Measurements from ENCODE around the gene ADCY9.

The ADCY9 gene

GRCh38 chr16:3959148-3959547, 157.1 kb downstream of the ADCY9 start:
- no peak overlapping the region for H3K9ac ChIP-seq
- H4K20me1 ChIP-seq (ENCODE audit: insufficient read depth) = no peaks in the 10 kb centered on the region
- no peaks in the 10 kb centered on the region for H3K36me3 ChIP-seq (ENCODE audit: insufficient read depth)
- TF ChIP-seq, protein P1, sequence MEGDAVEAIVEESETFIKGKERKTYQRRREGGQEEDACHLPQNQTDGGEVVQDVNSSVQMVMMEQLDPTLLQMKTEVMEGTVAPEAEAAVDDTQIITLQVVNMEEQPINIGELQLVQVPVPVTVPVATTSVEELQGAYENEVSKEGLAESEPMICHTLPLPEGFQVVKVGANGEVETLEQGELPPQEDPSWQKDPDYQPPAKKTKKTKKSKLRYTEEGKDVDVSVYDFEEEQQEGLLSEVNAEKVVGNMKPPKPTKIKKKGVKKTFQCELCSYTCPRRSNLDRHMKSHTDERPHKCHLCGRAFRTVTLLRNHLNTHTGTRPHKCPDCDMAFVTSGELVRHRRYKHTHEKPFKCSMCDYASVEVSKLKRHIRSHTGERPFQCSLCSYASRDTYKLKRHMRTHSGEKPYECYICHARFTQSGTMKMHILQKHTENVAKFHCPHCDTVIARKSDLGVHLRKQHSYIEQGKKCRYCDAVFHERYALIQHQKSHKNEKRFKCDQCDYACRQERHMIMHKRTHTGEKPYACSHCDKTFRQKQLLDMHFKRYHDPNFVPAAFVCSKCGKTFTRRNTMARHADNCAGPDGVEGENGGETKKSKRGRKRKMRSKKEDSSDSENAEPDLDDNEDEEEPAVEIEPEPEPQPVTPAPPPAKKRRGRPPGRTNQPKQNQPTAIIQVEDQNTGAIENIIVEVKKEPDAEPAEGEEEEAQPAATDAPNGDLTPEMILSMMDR (conservative IDR thresholded peaks at IDR 0.05; ENCODE audit: low read depth, low read length) = no peak
- H3K27ac ChIP-seq = no peak overlapping the region
- H3K4me3 ChIP-seq (IDR thresholded peaks at IDR 0.05; ENCODE audit: insufficient read depth, low read depth, low read length) = no peak overlapping the region
- no peak overlapping the region for H2AFZ ChIP-seq (ENCODE audit: low read depth)
- no peaks in the 10 kb centered on the region for H3K79me2 ChIP-seq (ENCODE audit: insufficient read depth, low read depth)
- no peaks in the 10 kb centered on the region for H3K4me1 ChIP-seq (ENCODE audit: low read depth, poor library complexity, severe bottlenecking)
- H3K27me3 ChIP-seq (ENCODE audit: insufficient read depth, low read depth) = no peaks in the 10 kb centered on the region
- H3K4me2 ChIP-seq = no peak overlapping the region

DNA sequence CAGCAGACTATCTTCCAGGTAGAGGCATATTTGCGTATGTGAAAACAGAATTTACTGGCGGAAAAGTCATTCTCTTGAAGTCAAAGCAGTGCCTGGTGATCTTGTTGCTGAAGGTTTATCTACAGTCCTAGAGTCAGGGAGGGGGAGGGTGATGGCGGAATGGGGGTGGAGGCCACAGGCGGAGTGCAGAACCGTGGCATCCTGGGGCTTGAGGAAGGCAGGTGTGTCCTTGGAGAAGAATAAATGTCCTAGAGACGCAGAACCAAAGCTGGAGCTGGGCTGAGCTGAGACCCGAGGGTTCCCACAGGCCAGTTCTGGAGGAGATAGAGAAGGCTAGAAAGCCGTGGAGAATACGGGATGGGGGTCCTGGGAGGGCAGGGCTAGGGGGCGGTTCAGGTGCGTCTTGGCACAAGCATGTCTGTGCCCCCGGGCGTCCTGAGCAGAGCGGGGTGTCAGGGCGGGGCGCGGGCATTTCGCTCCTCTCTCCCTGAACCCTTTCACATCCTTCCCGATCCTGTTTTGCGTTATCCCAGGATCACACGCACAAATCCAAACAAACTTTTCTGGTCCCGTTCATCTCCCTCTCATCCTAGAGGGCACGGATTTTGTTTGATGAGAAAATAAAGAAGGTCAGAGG, 158.8 kb downstream of the ADCY9 start:
- H4K20me1 ChIP-seq (ENCODE audit: insufficient read depth) = no peaks in the 10 kb centered on the region
- H3K36me3 ChIP-seq (ENCODE audit: insufficient read depth) = no peaks in the 10 kb centered on the region
- no peak overlapping the region for H3K4me3 ChIP-seq (IDR thresholded peaks at IDR 0.05; ENCODE audit: insufficient read depth, low read depth, low read length)
- H3K27ac ChIP-seq = no peak overlapping the region
- H2AFZ ChIP-seq (ENCODE audit: low read depth) = no peak overlapping the region
- H3K4me2 ChIP-seq = no peak overlapping the region
- no peaks in the 10 kb centered on the region for H3K4me1 ChIP-seq (ENCODE audit: low read depth, poor library complexity, severe bottlenecking)
- H3K27me3 ChIP-seq (ENCODE audit: insufficient read depth, low read depth) = no peaks in the 10 kb centered on the region
- H3K79me2 ChIP-seq (ENCODE audit: insufficient read depth, low read depth) = no peaks in the 10 kb centered on the region
- TF ChIP-seq, protein P1 (conservative IDR thresholded peaks at IDR 0.05; ENCODE audit: low read depth, low read length) = no peak
- no peak overlapping the region for H3K9ac ChIP-seq

GRCh38 chr16:3954411-3954921, 161.8 kb downstream of the ADCY9 start:
- H2AFZ ChIP-seq (ENCODE audit: low read depth) = no peak overlapping the region

DNA sequence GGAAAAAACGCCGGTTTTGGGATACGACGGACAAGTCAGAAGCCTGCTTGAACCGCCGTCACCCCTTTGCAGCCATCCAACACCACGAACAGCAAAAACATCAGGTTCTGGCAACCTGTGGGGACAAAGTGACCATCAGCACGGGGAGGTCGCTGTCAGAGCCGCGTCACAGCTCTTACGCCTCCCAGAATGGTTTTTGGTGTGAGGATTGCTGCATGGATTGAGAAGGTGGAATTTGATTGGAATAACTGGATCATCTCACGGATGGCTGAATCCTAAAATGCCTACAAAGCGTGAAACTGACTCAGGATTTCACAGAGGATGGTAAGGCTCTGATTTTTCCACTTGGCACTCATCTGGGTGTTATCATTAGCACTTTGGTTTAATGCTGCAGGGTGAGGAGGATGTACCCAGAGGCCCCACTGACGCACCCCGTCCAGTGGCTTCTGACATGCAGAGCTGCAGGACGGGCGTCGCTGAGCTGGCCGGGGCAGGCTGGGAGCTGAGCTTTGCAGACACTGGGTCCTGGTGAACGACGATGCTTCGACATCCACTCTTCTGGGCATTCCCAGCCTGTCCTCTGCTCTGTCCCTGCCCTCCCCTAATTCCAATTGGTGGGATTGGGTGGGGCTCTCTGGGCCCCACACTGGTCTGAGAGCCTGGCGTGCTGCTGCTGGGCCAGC, 162.4 kb downstream of the ADCY9 start:
- Histone ChIP-seq H3K79me2 (ENCODE audit: insufficient read depth, low read depth) (no peaks in the 10 kb centered on the region), H3K4me1 (ENCODE audit: low read depth, poor library complexity, severe bottlenecking) (no peaks in the 10 kb centered on the region), H3K9ac (no peak overlapping the region), H3K4me3 (IDR thresholded peaks at IDR 0.05; ENCODE audit: insufficient read depth, low read depth, low read length) (no peak overlapping the region), H4K20me1 (ENCODE audit: insufficient read depth) (no peaks in the 10 kb centered on the region), H3K36me3 (ENCODE audit: insufficient read depth) (no peaks in the 10 kb centered on the region), H3K27ac (no peak overlapping the region), H3K27me3 (ENCODE audit: insufficient read depth, low read depth) (no peaks in the 10 kb centered on the region), H2AFZ (ENCODE audit: low read depth) (no peak overlapping the region), H3K4me2 (no peak overlapping the region)
- TF ChIP-seq, protein P1 (conservative IDR thresholded peaks at IDR 0.05; ENCODE audit: low read depth, low read length) = no peak

More at GRCh38 chr16:3954411-3954921, 161.8 kb downstream of the ADCY9 start:
- Histone ChIP-seq H3K79me2 (ENCODE audit: insufficient read depth, low read depth) (no peaks in the 10 kb centered on the region), H3K27me3 (ENCODE audit: insufficient read depth, low read depth) (no peaks in the 10 kb centered on the region), H4K20me1 (ENCODE audit: insufficient read depth) (no peaks in the 10 kb centered on the region), H3K4me1 (ENCODE audit: low read depth, poor library complexity, severe bottlenecking) (no peaks in the 10 kb centered on the region), H3K4me3 (IDR thresholded peaks at IDR 0.05; ENCODE audit: insufficient read depth, low read depth, low read length) (no peak overlapping the region), H3K9ac (no peak overlapping the region), H3K36me3 (ENCODE audit: insufficient read depth) (no peaks in the 10 kb centered on the region), H3K27ac (no peak overlapping the region), H3K4me2 (no peak overlapping the region)
- TF ChIP-seq, protein P1 (conservative IDR thresholded peaks at IDR 0.05; ENCODE audit: low read depth, low read length) = no peak
